ENCODE measurements around the gene AVEN. TPM values are rescaled to one million over a fixed set of nuclear protein-coding genes. Genes with fewer than 3 reads are reported as not detected.
"Not testable (repeated sequence)": the region's sequence is repeated elsewhere in the genome, so short reads cannot be mapped to it uniquely, and the experiment has no call there.

The AVEN gene
- total RNA-seq, 2 experiments from 2014 or later: 13.3 to 13.9 TPM

- Mint-ChIP-seq H3K9me3 (no peaks in the 10 kb centered on the region), H3K27ac (no peak overlapping the region), H3K4me1 (ENCODE audit: low read depth) (no peaks in the 10 kb centered on the region), H3K4me3 (no peak overlapping the region), H3K36me3 (ENCODE audit: low read depth) (peaks cover 2% of the 10 kb centered on the region), H3K27me3 (ENCODE audit: low read depth) (no peaks in the 10 kb centered on the region)
- intact Hi-C loops (cut with micrococcal nuclease): no loop called here
- no peak for DNase-seq
- CTCF ChIA-PET: no interaction called here
These were observed 17.9 kb upstream of the AVEN start for GRCh38 chr15:34056911-34057310.

GRCh38 chr15:34055868-34056595, 17.0 kb upstream of the AVEN start:
- H3K27me3 Mint-ChIP-seq (ENCODE audit: low read depth): no peaks in the 10 kb centered on the region
- H3K9me3 Mint-ChIP-seq: peaks cover 7% of the 10 kb centered on the region
- intact Hi-C loops (cut with micrococcal nuclease): no loop called here
- H3K27ac Mint-ChIP-seq: no peak overlapping the region
- no peak for DNase-seq
- CTCF ChIA-PET: interaction anchor here (0.5 kb wide), 1 partner anchor 29 kb away, joined by 3 read pairs; no protein-coding TSS in a partner anchor
- H3K4me3 Mint-ChIP-seq: no peak overlapping the region
- H3K36me3 Mint-ChIP-seq (ENCODE audit: low read depth): peaks cover 9% of the 10 kb centered on the region
- H3K4me1 Mint-ChIP-seq (ENCODE audit: low read depth): no peaks in the 10 kb centered on the region

- Mint-ChIP-seq H3K9me3 (peaks cover 19% of the 10 kb centered on the region), H3K27ac (no peak overlapping the region), H3K36me3 (ENCODE audit: low read depth) (peaks cover 20% of the 10 kb centered on the region), H3K27me3 (ENCODE audit: low read depth) (no peaks in the 10 kb centered on the region), H3K4me3 (no peak overlapping the region), H3K4me1 (ENCODE audit: low read depth) (no peaks in the 10 kb centered on the region)
- intact Hi-C loops (cut with micrococcal nuclease): no loop called here
- DNase-seq: no peak
- CTCF ChIA-PET: interaction anchor here (0.6 kb wide), 1 partner anchor 177 kb away, joined by 5 read pairs; no protein-coding TSS in a partner anchor
These were observed 15.2 kb upstream of the AVEN start for GRCh38 chr15:34054081-34054707.

- H3K4me1 Mint-ChIP-seq (ENCODE audit: low read depth); H3K27me3 Mint-ChIP-seq (ENCODE audit: low read depth); H3K4me3 Mint-ChIP-seq; DNase-seq; H3K27ac Mint-ChIP-seq; intact Hi-C loops (cut with micrococcal nuclease): not testable (repeated sequence)
- CTCF ChIA-PET: interaction anchor here (1.9 kb wide), 1 partner anchor 11 kb away, joined by 8 read pairs; no protein-coding TSS in a partner anchor
- Mint-ChIP-seq H3K9me3 (peaks cover 21% of the 10 kb centered on the region), H3K36me3 (ENCODE audit: low read depth) (peaks cover 23% of the 10 kb centered on the region)
These were observed 11.4 kb upstream of the AVEN start for GRCh38 chr15:34050385-34050784.

- Mint-ChIP-seq H3K4me1 (ENCODE audit: low read depth) (no peaks in the 10 kb centered on the region), H3K9me3 (peaks cover 21% of the 10 kb centered on the region), H3K27me3 (ENCODE audit: low read depth) (no peaks in the 10 kb centered on the region), H3K4me3 (no peak overlapping the region), H3K36me3 (ENCODE audit: low read depth) (peaks cover 23% of the 10 kb centered on the region), H3K27ac (no peak overlapping the region)
- DNase-seq: no peak
- CTCF ChIA-PET: interaction anchor here (1.3 to 1.9 kb wide), 3 partner anchors 9 to 161 kb away, joined by 3 to 8 read pairs (median 4); partner anchors contain the start of gene KATNBL1
- intact Hi-C loops (cut with micrococcal nuclease): no loop called here
These were observed 10.1 kb upstream of the AVEN start for GRCh38 chr15:34049112-34049511.

- H3K27me3 Mint-ChIP-seq (ENCODE audit: low read depth): no peaks in the 10 kb centered on the region
- no peak for DNase-seq
- intact Hi-C loops (cut with micrococcal nuclease): no loop called here
- CTCF ChIA-PET: interaction anchor here (0.9 to 1.8 kb wide), 3 partner anchors 8 to 162 kb away, joined by 3 to 4 read pairs (median 4); partner anchors contain the start of gene KATNBL1
- H3K4me1 Mint-ChIP-seq (ENCODE audit: low read depth): peaks cover 2% of the 10 kb centered on the region
- H3K9me3 Mint-ChIP-seq: peaks cover 21% of the 10 kb centered on the region
- H3K4me3 Mint-ChIP-seq: no peak overlapping the region
- peaks cover 23% of the 10 kb centered on the region for H3K36me3 Mint-ChIP-seq (ENCODE audit: low read depth)
- no peak overlapping the region for H3K27ac Mint-ChIP-seq
These were observed 9.1 kb upstream of the AVEN start for GRCh38 chr15:34047893-34048775.

GRCh38 chr15:34046471-34047145, 7.6 kb upstream of the AVEN start:
- intact Hi-C loops (cut with micrococcal nuclease): no loop called here
- CTCF ChIA-PET: no interaction called here
- H3K4me3 Mint-ChIP-seq: no peak overlapping the region
- H3K27me3 Mint-ChIP-seq (ENCODE audit: low read depth): no peaks in the 10 kb centered on the region
- H3K4me1 Mint-ChIP-seq (ENCODE audit: low read depth): peaks cover 2% of the 10 kb centered on the region
- peaks cover 19% of the 10 kb centered on the region for H3K36me3 Mint-ChIP-seq (ENCODE audit: low read depth)
- DNase-seq: no peak
- peaks cover 21% of the 10 kb centered on the region for H3K9me3 Mint-ChIP-seq
- H3K27ac Mint-ChIP-seq: no peak overlapping the region

GRCh38 chr15:34043813-34044212, 4.8 kb upstream of the AVEN start:
- no peak overlapping the region for H3K27ac Mint-ChIP-seq
- H3K4me3 Mint-ChIP-seq: no peak overlapping the region
- CTCF ChIA-PET: interaction anchor here (0.6 kb wide), 1 partner anchor 1011 kb away, joined by 3 read pairs; no protein-coding TSS in a partner anchor
- H3K4me1 Mint-ChIP-seq (ENCODE audit: low read depth): peaks cover 14% of the 10 kb centered on the region
- no peaks in the 10 kb centered on the region for H3K9me3 Mint-ChIP-seq
- intact Hi-C loops (cut with micrococcal nuclease): no loop called here
- H3K36me3 Mint-ChIP-seq (ENCODE audit: low read depth): peaks cover 1% of the 10 kb centered on the region
- DNase-seq: no peak
- no peaks in the 10 kb centered on the region for H3K27me3 Mint-ChIP-seq (ENCODE audit: low read depth)

- intact Hi-C loops (cut with micrococcal nuclease): no loop called here
- CTCF ChIA-PET: interaction anchor here (0.6 kb wide), 2 partner anchors 68 to 1010 kb away, joined by 3 to 5 read pairs; no protein-coding TSS in a partner anchor
- H3K9me3 Mint-ChIP-seq: no peaks in the 10 kb centered on the region
- H3K4me3 Mint-ChIP-seq: no peak overlapping the region
- no peaks in the 10 kb centered on the region for H3K36me3 Mint-ChIP-seq (ENCODE audit: low read depth)
- peaks cover 14% of the 10 kb centered on the region for H3K4me1 Mint-ChIP-seq (ENCODE audit: low read depth)
- no peak for DNase-seq
- H3K27ac Mint-ChIP-seq: no peak overlapping the region
- H3K27me3 Mint-ChIP-seq (ENCODE audit: low read depth): no peaks in the 10 kb centered on the region
These were observed 4.4 kb upstream of the AVEN start for GRCh38 chr15:34043391-34043790.

- H3K27ac Mint-ChIP-seq: peak overlapping the region; percentile 85
- CTCF ChIA-PET: interaction anchor here (0.7 to 1.3 kb wide), 5 partner anchors 9 to 170 kb away, joined by 3 to 4 read pairs (median 3); partner anchors contain the start of gene KATNBL1
- peaks cover 19% of the 10 kb centered on the region for H3K4me1 Mint-ChIP-seq (ENCODE audit: low read depth)
- DNase-seq: no peak
- intact Hi-C loops (cut with micrococcal nuclease): loop anchor here (1.0 to 5.0 kb wide), 8 partner anchors 62 to 1508 kb away; partner anchors contain the start of genes DPH6, EMC7 and ZNF770
- H3K4me3 Mint-ChIP-seq: peak overlapping the region; percentile 71
- H3K9me3 Mint-ChIP-seq: no peaks in the 10 kb centered on the region
- H3K27me3 Mint-ChIP-seq (ENCODE audit: low read depth): no peaks in the 10 kb centered on the region
- no peaks in the 10 kb centered on the region for H3K36me3 Mint-ChIP-seq (ENCODE audit: low read depth)
These were observed 748 bp upstream of the AVEN start for GRCh38 chr15:34039790-34040113.

GRCh38 chr15:34038023-34038870, 757 bp downstream of the AVEN start:
- Mint-ChIP-seq H3K27ac (peak overlapping the region; percentile 92), H3K9me3 (no peaks in the 10 kb centered on the region), H3K4me1 (ENCODE audit: low read depth) (peaks cover 17% of the 10 kb centered on the region), H3K27me3 (ENCODE audit: low read depth) (no peaks in the 10 kb centered on the region), H3K4me3 (peak overlapping the region; percentile 92), H3K36me3 (ENCODE audit: low read depth) (no peaks in the 10 kb centered on the region)
- intact Hi-C loops (cut with micrococcal nuclease): loop anchor here (2.0 to 5.0 kb wide), 4 partner anchors 297 to 1509 kb away; partner anchors contain the start of gene DPH6
- CTCF ChIA-PET: interaction anchor here (1.0 to 1.5 kb wide), 3 partner anchors 19 to 171 kb away, joined by 3 to 4 read pairs (median 4); partner anchors contain the start of gene KATNBL1
- peak; percentile 70 for DNase-seq

Measured in activated naive CD4-positive, alpha-beta T cell treated with anti-CD3 and anti-CD28 coated beads for 36 hours (primary cell).